ENCODE measurements around the gene KREMEN1.
A peak's percentile ranks its signal among the peaks of the same experiment; 100 is the strongest.

KREMEN1 gene

DNA sequence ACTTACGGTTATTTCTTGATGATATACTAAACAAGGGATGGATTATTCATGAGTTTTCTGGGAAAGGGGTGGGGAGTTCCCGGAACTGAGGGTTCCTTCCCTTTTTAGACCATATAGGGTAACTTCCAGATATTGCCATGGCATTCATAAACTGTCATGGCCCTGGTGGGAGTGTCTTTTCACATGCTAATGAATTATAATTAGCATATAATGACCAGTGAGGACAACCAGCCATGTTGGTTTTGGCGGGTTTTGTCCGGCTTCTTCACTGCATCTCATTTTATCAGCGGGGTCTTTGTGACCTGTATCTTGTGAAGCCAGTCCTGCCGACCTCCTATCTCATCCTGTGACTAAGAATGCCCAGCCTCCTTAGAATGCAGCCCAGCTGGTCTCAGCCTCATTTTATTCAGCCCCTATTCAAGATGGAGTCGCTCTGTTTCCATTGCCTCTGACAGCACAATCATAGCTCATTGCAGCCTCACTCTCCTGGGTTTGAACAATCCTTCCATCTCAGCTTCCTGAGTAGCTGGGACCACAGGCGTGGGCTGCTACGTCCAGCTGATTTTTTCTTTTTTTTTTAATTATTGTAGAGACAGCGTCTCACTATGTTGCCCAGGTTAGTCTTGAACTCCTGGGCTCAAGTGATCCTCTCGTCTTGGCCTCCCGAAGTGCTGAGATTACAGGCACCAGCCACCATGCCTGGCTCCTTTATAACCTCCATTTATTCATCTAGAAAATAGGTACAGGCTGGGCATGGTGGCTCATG, 80.3 kb downstream of the KREMEN1 start:
- DNase-seq, result peak; percentile 91

DNA sequence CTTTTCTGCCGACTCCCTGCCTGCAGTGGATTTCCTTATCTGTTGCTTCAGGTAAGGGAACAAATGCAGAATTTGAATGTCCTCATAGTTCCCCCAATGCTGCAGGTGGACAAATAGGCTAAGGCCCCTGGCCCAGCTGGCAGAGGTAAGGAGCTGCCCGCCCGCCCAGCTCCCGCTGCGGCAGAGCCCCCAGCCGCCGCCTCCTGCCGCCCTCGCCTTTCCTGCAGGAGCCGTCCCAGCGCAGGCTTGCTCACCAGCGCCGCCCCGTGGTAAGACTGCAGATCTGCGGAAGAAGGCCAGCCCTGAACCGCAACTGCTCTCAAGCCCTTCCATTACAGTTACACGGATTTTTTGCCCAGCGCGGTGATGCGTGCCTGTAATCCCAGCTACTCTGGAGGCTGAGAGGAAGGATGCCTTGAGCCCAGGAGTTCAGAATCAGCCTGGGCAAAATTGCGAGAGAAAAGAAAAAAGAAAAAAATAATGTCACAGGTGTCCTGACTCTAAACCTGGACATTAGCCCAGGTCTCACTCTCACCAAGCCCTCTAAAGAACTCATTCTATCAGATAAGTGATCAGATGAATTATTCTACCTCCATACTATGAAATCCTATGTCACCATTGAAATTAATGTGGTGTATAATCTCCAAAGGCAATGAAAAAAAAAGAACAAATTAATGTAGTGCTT, 81.7 kb downstream of the KREMEN1 start:
- DNase-seq, result peak; percentile 88

DNA sequence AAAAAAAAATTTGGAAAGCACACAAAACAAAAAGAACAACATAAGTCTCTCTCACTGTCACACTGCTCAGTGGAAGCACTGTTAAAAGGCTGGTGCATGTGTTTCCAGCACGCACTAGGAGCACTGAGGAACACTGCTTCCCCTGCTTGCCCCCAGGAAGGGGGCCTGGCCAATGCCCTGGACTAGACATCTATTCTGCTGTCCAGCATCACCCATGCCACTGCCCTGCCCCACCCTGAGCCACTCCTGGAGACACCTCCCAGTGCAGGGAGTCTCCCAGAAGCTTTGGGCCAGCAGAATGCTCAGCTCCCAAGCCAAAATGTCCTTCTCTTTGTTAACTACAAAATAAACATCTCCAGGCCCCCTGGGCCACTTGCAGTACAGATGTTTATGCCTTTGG, 83.1 kb downstream of the KREMEN1 start:
- DNase-seq, result no peak

DNA sequence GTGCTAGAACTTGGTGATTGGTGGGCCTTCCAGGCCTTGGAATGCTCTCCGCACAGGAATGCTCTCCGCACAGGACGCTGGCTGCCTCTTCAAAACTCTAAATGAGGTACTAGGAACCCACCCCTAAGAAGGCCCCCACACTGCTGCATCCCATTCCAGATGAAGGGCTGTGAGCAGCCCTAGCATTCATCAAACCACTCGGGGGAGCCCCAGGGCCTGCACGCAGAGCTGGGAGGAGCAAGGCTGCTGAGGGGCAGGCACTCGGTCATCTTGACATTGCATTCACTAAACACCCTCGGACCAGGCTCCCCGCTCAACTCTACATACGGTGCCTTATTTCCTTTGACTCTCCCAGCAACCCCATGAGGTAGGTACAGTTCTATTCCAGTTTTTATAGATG, 83.7 kb downstream of the KREMEN1 start:
- peak; percentile 83 for DNase-seq

DNA sequence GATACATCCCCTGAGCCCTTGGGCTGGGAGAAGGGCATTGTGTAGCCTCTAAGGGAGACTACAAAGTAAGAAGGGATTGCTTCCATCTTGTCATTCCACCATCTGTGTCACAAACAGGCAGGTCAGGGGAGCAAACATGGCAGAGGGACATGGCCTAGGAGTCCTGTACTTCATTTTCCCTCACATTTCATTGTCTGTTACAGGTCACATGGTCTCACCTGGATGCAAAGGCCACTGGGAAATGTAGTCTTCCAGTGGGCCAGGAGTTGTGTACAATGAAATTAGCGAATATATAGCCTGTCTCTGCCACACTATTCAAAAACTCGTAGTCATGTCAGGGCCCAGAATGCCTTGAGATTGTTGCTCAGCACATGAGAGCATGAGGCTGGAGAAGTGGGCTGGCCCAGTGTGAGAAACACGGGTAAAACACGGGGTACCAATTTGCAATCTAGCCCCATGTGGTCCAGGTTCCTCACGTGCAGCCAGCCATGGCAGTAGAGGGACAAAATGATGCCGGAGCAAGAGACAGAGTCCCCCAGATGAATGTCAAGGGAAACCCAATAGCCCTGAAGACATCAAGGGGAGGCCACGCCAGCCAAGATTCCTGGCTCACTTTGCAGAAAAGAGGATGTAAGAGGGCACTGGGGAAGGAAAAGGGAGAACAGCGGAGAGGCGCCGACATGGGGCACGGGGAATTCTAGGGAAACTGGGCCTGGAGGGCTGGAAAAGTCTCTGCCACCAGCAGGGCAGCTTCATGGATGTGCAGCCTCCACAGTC, 85.1 kb downstream of the KREMEN1 start:
- DNase-seq, result no peak

DNA sequence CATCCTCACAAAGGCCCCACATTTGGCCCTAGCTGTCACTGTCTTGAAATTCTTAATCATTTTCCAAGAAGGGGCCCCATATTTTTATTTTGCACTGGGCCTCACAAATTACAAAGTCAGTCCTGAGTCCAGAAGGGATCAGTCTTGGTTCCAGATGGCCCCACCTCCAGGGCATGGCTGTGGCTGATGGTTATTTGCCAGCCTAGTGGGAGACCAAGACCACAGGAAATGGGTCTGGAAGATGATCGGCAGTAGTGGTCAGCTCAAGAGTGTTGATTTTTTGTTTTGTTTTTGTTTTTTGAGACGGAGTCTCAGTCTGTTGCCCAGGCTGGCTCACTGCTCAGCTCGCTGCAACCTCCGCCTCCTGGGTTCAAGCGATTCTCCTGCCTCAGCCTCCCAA, 85.7 kb downstream of the KREMEN1 start:
- DNase-seq, result no peak

DNA sequence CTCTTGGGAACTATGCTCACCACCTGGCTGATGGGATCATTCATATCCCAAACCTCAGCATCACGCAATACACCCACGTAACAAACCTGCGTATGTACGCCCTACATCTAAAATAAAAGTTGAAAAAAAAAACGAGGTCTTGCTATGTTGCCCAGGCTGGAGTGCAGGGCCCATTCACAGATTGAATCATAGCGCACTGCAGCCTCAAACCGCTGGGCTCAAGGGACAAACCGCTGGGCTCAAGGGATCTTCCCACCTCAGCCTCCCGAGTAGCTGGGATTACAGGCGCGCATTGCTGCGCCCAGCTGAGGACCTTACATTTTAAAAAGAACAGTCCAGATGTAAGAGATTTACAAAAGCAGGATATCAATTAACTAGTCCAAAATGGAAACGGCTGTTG, 91.0 kb downstream of the KREMEN1 start:
- DNase-seq, result no peak

DNA sequence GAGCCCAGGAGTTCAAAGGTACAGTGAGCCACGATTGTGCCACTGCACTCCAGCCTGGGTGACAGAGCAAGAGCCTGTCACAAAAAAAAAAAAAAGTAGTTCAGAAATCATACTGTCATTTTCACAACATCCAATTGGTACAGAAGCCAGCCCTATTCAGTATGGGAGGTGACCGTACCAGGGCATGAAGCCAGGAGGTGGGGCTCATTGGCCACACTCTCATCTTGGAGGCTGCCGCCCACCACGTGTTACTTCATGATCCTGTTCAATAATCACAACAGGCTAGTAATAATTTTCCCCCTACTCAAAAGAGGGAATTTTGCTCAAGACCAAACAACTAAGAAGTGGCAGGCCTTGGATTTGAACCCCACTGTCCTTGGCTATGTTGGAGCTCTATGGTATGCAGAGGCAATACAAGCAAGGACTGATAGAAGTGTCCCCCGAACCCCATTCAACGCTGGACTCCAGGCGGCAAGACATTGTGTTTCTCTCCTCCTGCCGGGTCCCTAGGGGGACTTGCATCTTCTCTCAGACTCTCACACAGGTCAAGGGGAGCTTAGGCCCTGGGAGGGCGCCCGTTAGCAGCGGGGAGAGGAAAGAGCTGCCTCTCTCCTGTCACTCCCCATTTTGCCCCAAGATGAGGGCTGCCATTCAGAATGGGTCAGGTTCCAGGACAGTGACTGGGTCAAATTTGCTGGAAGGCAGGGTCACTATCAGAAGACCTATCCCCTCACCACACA, 92.7 kb downstream of the KREMEN1 start:
- peak; percentile 68 for DNase-seq

DNA sequence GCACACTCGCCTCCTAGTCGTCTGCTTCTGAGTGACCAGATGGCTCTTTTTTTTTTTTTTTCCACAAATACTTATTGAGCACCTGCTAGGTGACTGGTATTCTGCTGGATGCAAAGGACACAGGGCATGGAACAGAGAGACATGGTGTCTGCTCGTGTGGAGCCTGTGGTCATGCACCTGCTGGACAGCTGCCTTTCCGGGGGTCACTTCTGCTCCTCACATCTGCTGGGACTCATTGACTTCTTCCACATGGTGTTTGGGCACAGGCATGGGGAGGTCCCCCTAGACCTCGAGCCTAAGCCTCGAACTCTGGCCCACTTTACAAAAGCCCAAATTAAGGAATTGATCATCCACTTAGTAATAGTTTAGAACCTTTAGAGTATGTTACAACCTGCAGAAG, 93.3 kb downstream of the KREMEN1 start:
- no peak for DNase-seq

DNA sequence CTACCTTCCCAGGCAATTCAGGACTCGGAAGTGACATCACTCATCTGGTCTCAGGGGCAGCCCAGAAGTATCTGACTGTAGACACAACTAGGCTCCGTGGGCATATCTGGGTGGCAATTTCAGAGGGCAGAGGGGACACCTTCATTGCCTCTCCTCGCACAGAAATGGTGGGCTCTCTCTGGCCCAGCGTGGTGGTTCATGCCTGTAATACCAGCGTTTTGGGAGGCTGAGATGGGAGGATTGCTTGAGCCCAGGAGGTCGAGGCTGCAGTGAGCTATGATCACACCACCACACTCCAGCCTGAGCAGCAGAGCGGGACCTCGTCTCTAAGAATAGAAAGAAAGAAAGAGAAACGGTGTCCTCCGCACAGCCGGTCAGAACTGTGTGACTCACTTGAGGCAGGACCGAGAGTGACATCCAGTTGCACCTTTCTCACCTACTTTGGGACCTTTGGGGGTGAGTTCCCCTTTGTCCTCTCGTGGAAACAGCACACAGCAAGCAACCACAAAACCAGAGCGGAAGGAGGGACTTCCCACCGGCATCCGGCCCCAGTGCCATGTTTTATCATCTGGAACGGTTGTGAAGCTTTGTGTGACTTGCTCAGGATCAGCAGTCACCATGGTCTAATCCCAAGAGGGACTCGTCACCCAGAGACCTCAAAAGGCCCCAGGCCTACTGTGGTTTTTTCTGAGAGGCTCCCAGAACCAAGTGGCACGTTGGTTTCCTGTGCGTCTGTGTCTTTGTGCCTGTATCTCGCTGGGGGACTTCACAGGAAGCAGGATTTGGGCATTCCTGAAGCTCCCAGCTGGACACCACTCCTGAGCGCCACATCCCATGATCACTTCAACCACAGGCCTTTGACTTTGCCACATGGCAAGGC, 94.4 kb downstream of the KREMEN1 start:
- DNase-seq, result peak; percentile 91

DNA sequence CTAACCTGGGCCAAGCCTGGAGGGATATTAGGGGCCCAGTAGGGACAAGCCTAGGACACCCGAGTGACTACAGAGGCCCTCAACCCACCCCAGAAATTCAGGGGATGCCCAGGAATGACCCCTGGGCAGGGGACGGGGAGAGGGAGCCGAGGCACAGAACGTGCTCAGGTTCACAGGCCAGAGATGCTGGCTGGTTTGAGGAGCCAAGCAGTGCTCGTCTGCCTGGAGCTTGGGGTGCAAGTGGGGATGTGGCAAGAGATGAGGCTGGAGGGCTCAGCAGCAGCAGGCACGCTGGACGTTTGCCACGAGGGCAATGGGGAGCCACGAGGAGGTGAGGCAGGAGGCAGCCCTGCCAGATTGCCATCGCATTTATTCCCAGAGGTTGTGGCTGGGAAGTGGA, 98.9 kb downstream of the KREMEN1 start:
- no peak for DNase-seq

DNA sequence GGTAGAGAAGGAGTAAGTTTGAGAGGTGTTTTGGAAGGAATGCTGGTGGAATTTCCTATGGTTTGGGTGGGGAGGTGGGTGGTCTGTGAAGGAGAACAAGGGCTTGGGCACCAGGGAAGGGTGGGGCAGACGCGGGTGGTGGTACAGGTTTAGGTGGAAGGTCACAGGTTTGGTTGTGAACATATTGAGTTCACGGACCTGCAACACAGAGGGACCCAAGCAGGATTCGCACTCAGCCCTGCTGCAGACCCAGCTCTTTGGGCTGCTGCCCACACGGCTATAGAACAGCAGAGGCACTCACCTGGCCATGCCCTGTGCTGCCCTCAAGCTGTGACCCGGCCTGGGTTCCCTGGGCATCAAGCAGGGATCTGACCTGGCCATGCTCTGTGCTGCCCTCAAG, 99.4 kb downstream of the KREMEN1 start:
- DNase-seq, result no peak

DNA sequence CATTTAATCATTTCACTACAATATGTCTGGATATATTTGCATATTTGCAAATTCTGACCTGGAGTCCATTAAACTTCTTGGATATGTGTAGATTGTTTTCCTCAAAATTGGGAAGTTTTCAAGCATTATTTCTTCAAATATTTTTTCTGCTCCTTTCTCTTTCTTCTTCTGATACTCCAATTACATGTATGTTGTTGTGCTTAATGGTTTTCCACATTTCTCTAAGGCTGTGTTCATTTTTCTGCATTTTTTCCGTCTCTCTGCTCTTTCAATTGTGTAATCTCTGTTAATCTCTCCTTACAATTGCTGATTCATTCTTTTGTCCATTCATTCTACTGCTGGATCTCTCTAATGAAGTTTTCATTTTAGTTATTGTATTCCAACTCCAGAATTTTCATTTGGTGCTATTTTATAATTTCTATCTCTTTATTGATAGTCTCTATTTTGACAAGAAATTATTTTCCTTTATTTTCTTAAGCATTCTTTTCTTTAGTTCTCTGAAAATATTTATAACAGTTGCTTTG, 102.5 kb downstream of the KREMEN1 start:
- DNase-seq, result no peak

DNA sequence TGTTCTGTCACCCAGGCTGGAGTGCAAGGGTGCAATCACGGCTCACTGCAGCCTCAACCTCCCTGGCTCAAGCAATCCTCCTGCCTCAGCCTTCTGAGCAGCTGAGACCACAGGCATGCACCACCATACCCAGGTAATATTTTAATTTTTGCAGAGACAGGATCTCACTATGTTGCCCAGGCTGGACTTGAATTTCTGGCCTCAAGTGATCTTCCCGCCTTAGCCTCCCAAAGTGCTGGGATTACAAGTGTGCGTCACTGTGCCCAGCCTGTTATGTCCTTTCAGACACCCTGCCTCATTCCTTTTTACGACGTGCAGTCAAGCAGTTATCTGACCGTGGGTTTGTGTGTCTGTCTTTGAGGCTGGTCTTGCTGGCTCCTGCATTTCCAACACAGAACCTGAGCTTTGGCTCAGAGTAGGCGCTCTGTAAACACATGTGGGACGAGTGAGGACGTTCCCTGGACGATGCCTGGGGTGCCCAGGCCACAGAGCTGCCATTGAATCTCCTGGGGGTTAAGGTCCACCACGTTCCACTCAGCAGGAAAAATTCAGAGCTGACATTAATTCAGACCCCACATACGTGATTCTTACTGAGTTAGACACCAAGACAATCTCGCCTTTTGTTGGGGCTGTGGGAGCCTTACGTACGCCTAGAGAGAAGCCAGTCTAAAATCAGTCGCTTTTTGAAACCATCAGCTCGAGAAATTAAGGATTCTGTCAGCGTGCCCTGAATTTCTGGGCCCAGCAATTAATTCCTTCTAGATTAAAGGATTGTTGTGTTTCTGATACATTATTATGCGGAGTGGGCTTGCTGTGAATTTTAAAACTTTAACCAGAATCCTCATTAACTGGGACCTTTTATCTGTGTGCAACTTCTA, 111.4 kb downstream of the KREMEN1 start:
- no peak for DNase-seq

DNA sequence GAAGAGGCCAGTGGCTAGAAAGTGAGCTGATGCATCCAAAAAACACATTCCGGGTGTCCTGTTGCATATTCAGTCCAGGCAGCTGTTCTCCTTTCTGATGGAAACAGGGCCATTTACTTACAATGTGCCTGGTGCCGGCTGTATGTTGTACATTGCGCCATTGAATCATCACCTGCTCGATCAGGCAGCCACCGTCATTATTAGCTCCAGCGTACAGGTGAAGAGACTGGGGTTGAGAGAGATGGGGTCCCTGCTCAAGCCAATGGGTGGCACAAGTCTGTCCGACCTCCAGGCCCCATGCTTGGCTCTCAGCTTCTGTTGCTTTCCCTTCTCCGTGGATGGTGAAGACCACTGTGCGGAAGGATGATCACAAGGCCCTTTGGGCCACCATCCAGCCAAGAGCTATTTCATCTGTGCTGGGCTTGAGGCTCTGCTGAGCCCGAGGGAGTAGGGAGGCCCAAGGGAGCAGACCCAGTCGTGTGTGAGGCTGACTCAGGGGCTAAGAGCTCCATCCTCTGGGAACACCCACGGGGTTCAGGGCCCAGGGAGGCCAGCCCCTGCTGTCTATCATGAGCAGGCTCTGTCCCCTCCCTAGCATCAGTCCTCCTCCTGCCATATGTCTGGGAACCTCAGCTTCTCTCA, 112.1 kb downstream of the KREMEN1 start:
- DNase-seq, result no peak

DNA sequence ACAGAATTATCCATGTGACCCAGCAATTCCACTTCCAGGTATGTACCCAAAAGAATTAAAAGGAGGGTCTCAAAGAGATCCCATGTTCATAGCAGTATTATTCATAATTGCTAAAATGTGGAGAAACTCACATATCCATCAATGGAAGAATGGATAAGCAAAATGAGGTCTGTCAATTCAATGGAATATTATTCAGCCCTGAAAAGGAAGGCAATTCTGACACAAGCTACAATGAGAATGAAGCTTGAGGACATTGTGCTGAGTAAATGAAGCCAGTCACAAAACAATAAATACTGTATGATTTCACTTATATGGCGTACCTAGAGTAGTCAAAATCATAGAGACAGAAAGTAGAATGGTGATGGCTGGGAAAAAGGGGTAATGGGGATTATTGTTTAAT, 113.5 kb downstream of the KREMEN1 start:
- DNase-seq, result no peak

DNA sequence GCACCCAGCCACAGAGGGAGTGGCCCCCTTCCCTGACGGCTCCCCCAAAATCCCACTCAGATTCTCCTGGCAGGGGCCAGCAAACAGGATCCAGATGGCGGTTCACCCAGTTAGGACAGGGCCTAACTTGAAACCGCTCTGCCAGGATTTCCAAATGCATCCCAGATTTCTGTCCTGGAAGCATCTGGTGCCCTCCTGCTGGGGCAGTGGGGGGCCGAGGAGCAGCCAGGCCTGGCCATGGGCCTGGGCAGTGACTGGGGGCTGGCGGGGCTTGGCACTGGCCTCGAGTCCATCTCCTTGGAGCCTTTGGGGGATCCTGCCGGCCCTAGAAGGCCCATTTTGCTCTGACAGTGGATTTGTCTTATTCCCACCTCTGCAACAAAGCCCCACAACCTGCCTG, 115.0 kb downstream of the KREMEN1 start:
- no peak for DNase-seq

DNA sequence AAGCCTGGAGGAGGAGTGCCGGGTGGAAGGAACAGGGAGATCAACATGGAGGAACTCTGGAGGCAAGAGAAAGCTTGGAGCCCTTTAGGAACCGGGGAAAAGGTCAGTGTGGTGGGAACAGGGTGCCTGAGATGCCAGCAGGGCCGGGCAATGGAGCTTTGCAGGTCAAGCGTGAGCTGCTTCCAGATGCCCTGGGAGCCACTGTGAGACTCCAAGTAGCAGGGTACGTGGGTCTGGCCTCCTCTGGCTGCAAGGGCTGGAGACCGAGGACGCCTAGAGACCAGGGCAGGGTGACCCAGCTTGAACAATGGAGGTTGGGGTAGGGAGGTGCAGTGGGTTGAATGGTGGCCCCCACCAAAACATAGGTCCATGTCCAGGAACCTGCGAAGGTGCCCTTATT, 117.2 kb downstream of the KREMEN1 start:
- DNase-seq, result no peak

DNA sequence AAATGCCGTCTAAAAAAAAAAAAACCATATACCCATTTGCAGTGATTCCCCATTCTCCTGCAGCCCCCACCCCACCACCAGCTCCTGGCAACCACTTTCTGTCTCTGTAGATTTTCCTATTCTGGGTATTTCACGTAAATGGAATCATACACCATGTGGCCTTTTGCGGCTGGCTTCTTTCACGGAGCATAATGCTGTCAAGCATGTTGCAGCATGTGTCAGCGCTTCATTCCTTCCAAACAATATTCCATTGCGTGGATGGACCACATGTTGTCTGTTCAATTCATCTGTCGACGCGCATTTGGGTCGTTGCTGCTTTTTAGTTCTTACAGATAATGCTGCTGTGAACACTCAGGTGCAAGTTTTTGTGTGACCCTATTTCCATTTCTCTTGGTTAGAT, 118.1 kb downstream of the KREMEN1 start:
- no peak for DNase-seq

DNA sequence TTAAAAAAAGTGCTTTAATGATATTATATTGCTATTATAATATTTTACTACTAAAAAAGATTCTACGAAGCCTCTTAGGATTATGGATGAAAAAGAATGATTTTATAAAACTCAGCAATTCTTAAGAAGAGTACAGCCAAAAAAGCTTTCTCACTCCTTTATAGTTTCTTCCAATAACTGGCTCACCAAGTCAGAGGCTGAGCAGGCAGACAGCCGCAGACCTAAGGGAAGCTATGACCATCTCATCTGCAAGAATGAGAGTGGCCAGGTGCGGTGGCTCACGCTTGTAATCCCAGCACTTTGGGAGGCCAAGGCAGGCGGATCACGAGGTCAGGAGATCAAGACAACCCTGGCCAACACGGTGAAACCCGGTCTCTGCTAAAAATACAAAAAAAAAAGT, 120.2 kb downstream of the KREMEN1 start:
- DNase-seq, result no peak
